NCI-H1092 (cell line): ENCODE results near the gene CREBBP.
"Not testable (repeated sequence)": the region's sequence is repeated elsewhere in the genome, so short reads cannot be mapped to it uniquely, and the experiment has no call there.

Source experiments
- DNase-seq: peaks from one replicate; lab custom pipeline; 2025; lab: John Stamatoyannopoulos, UW

The CREBBP gene

GRCh38 chr16:3880623-3881498, at the start of gene CREBBP:
TSS of gene CREBBP (minus strand) at chr16:3880713. CDS start at chr16:3879916, 797 bp downstream.
- peak; percentile 80 for DNase-seq

- DNase-seq, result not testable (repeated sequence)
These were observed 46.6 kb upstream of the CREBBP start for GRCh38 chr16:3927147-3927546.

GRCh38 chr16:3924763-3925162, 44.2 kb upstream of the CREBBP start:
- no peak for DNase-seq

- no peak for DNase-seq
These were observed 41.7 kb upstream of the CREBBP start for GRCh38 chr16:3922241-3922640.

GRCh38 chr16:3920206-3920605, 39.7 kb upstream of the CREBBP start:
- DNase-seq, result no peak

- DNase-seq, result no peak
These were observed 38.9 kb upstream of the CREBBP start for GRCh38 chr16:3919413-3919812.

- DNase-seq, result no peak
These were observed 35.1 kb upstream of the CREBBP start for GRCh38 chr16:3915426-3916260.

- no peak for DNase-seq
These were observed 32.4 kb upstream of the CREBBP start for GRCh38 chr16:3912897-3913296.

- no peak for DNase-seq
These were observed 31.9 kb upstream of the CREBBP start for GRCh38 chr16:3912373-3912772.

GRCh38 chr16:3911741-3912140, 31.2 kb upstream of the CREBBP start:
- not testable (repeated sequence) for DNase-seq

- DNase-seq, result no peak
These were observed 29.5 kb upstream of the CREBBP start for GRCh38 chr16:3909791-3910583.

- no peak for DNase-seq
These were observed 28.5 kb upstream of the CREBBP start for GRCh38 chr16:3908951-3909437.

GRCh38 chr16:3907586-3907985, 27.1 kb upstream of the CREBBP start:
- no peak for DNase-seq

GRCh38 chr16:3906363-3906762, 25.9 kb upstream of the CREBBP start:
- no peak for DNase-seq

- DNase-seq, result no peak
These were observed 24.4 kb upstream of the CREBBP start for GRCh38 chr16:3904875-3905274.

GRCh38 chr16:3890091-3890490, 9.6 kb upstream of the CREBBP start:
- DNase-seq, result no peak

GRCh38 chr16:3889059-3889458, 8.5 kb upstream of the CREBBP start:
- no peak for DNase-seq

- not testable (repeated sequence) for DNase-seq
These were observed 5.5 kb upstream of the CREBBP start for GRCh38 chr16:3885999-3886398.

GRCh38 chr16:3884398-3884797, 3.9 kb upstream of the CREBBP start:
- no peak for DNase-seq

GRCh38 chr16:3882531-3882930, 2.0 kb upstream of the CREBBP start:
- DNase-seq, result no peak

GRCh38 chr16:3881499-3881990, 1.0 kb upstream of the CREBBP start:
- no peak for DNase-seq
